HFF-Myc (cell line): Measurements from ENCODE around the gene MYL5.

Experiments
- DNase-seq: peaks from one replicate; pipeline ENCODE4 v3.0.0-alpha.2; 2011; ENCODE audit warnings: low read depth; ENCODE audit errors: extremely low read depth
- H3K4me3 ChIP-seq: replicated peaks from 2 replicates; pipeline ENCODE4 v1.5.1; 2011; ENCODE audit warnings: low read depth, mild to moderate bottlenecking, control low read depth, low read length
- TF ChIP-seq, protein P1 (sequence below): IDR thresholded peaks from 2 replicates; pipeline ENCODE4 v1.5.1; 2012; ENCODE audit warnings: mild to moderate bottlenecking, low read depth, low read length, control low read depth; ENCODE audit errors: missing control alignments

MYL5 gene

GRCh38 chr4:663438-664428 is 10.6 kb upstream of the MYL5 start:
- H3K4me3 ChIP-seq = peak overlapping the region; percentile 25
- TF ChIP-seq, protein P1, sequence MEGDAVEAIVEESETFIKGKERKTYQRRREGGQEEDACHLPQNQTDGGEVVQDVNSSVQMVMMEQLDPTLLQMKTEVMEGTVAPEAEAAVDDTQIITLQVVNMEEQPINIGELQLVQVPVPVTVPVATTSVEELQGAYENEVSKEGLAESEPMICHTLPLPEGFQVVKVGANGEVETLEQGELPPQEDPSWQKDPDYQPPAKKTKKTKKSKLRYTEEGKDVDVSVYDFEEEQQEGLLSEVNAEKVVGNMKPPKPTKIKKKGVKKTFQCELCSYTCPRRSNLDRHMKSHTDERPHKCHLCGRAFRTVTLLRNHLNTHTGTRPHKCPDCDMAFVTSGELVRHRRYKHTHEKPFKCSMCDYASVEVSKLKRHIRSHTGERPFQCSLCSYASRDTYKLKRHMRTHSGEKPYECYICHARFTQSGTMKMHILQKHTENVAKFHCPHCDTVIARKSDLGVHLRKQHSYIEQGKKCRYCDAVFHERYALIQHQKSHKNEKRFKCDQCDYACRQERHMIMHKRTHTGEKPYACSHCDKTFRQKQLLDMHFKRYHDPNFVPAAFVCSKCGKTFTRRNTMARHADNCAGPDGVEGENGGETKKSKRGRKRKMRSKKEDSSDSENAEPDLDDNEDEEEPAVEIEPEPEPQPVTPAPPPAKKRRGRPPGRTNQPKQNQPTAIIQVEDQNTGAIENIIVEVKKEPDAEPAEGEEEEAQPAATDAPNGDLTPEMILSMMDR = no peak
- DNase-seq = no peak

DNA sequence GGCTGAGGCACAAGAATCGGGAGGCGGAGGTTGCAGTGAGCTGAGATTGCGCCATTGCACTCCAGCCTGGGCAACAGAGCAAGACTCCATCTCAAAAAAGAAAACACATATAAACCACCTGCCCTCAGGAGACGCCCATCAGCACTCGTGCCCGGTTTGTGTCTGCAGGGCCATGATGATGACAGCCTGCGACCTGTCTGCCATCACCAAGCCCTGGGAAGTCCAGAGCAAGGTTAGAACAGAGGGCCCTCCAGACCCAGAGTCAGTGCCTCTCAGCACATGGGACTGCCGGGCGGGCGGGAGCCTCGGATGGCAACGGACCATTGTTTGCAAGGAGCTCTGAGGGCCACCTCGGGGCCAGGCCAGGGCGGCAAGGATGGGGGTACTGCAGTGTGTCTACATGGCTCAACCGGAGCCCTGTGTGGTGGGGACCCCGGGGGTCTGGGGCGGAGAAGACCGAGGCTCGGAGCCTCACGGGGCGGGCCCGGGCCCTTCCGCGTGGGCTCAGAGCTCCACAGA is 9.6 kb upstream of the MYL5 start:
- TF ChIP-seq, protein P1 = no peak
- H3K4me3 ChIP-seq = no peak overlapping the region
- no peak for DNase-seq

GRCh38 chr4:665381-665750 is 9.0 kb upstream of the MYL5 start:
- TF ChIP-seq, protein P1 = no peak
- no peak overlapping the region for H3K4me3 ChIP-seq
- no peak for DNase-seq

GRCh38 chr4:665751-666435 is 8.4 kb upstream of the MYL5 start:
- no peak overlapping the region for H3K4me3 ChIP-seq
- TF ChIP-seq, protein P1 = no peak
- DNase-seq = no peak

- TF ChIP-seq, protein P1 = no peak
- H3K4me3 ChIP-seq = no peak overlapping the region
Measured at GRCh38 chr4:666436-666810, 7.9 kb upstream of the MYL5 start.

GRCh38 chr4:666822-667544 is 7.4 kb upstream of the MYL5 start:
- TF ChIP-seq, protein P1 = no peak
- H3K4me3 ChIP-seq = no peak overlapping the region
- no peak for DNase-seq

More at GRCh38 chr4:666436-666810, 7.9 kb upstream of the MYL5 start:
- DNase-seq = no peak
